B cell (primary cell): ENCODE data around the gene PRAMEF9. TPM values are rescaled to one million over a fixed set of nuclear protein-coding genes. Genes with fewer than 3 reads are reported as not detected.
"Not testable (repeated sequence)": the region's sequence is repeated elsewhere in the genome, so short reads cannot be mapped to it uniquely, and the experiment has no call there.

Source experiments
- ATAC-seq: fragments of 200-7000 bp; cut with Tn5 transposase; one replicate; pipeline ENCODE4 v1.10.0; 2021; ENCODE audit warnings: low read depth, mild to moderate bottlenecking, moderate number of reproducible peaks, moderate library complexity
- CTCF ChIA-PET: fragments of 350-600 bp; sonication (Branson Sonifier 250); formaldehyde crosslinking; loops from one replicate; lab custom pipeline; 2021; ENCODE audit warnings: antibody characterized with exemption, inconsistent platforms; lab: Charles Lee
- POLR2A ChIA-PET: fragments of 350-600 bp; sonication (Branson Sonifier 250); formaldehyde crosslinking; loops from one replicate; lab custom pipeline; 2021; ENCODE audit warnings: antibody characterized with exemption; lab: Charles Lee
- DNase-seq: peaks from one replicate; pipeline ENCODE4 v3.0.0; 2013
- H2AFZ ChIP-seq: 2 replicates; pipeline ENCODE4 v1.6.1; 2012; ENCODE audit warnings: mild to moderate bottlenecking, low read depth, low read length; ENCODE audit not compliant: insufficient read depth, poor library complexity, severe bottlenecking
- H3K27ac ChIP-seq, 2 donors: 1 replicate in 1 of 2; 2 replicates in 1 of 2; pipeline ENCODE4 v1.5.1; 2012 to 2013; ENCODE audit warnings: low read length in 2 of 2, mild to moderate bottlenecking in 2 of 2, moderate library complexity in 1 of 2
- H3K27me3 ChIP-seq, 4 experiments: fragments of 200-600 bp in 1 of 4; sonication (generic) in 1 of 4; replicated peaks in 1 of 4; 1 replicate in 2 of 4; 2 replicates in 2 of 4; pipeline versions ENCODE4 v1.6.1 to v1.7.0; 2013 to 2016; ENCODE audit warnings: low read length in 3 of 4, mild to moderate bottlenecking in 2 of 4, mixed read lengths in 1 of 4, moderate library complexity in 1 of 4; ENCODE audit not compliant: insufficient read depth in 4 of 4, control insufficient read depth in 3 of 4; ENCODE audit errors: control extremely low read depth in 1 of 4
- H3K36me3 ChIP-seq, 2 experiments: replicated peaks in 1 of 2; 1 replicate in 1 of 2; 2 replicates in 1 of 2; pipeline versions ENCODE4 v1.6.1 to v1.7.1; 2013; ENCODE audit warnings: low read length in 1 of 2; ENCODE audit not compliant: insufficient read depth in 2 of 2, control insufficient read depth in 1 of 2; ENCODE audit errors: control extremely low read depth in 1 of 2, extremely low read depth in 1 of 2
- H3K4me1 ChIP-seq, 2 donors: fragments of 200-600 bp in 1 of 2; sonication (generic) in 1 of 2; 1 replicate in 1 of 2; 2 replicates in 1 of 2; pipeline versions ENCODE4 v1.5.1 to v1.6.1; 2013 to 2017; ENCODE audit warnings: low read length in 2 of 2; ENCODE audit not compliant: control insufficient read depth in 2 of 2, insufficient read depth in 2 of 2
- H3K4me2 ChIP-seq: replicated peaks from 2 replicates; pipeline ENCODE3; 2012; ENCODE audit warnings: mild to moderate bottlenecking, low read depth, low read length; ENCODE audit not compliant: poor library complexity, severe bottlenecking
- H3K4me3 ChIP-seq, 5 experiments: fragments of 200-600 bp in 1 of 5; sonication (generic) in 1 of 5; 1 replicate in 3 of 5; 2 replicates in 2 of 5; pipeline versions ENCODE4 v1.5.1 to v1.7.0; 2011 to 2016; ENCODE audit warnings: low read length in 4 of 5, mild to moderate bottlenecking in 4 of 5, low read depth in 2 of 5, control low read depth in 1 of 5, moderate library complexity in 1 of 5; ENCODE audit not compliant: insufficient read depth in 1 of 5; ENCODE audit errors: control extremely low read depth in 1 of 5, extremely low read depth in 1 of 5
- H3K79me2 ChIP-seq: fragments of 200-600 bp; sonication (generic); one replicate; pipeline ENCODE4 v1.6.0; 2016; ENCODE audit warnings: low read length; ENCODE audit not compliant: control insufficient read depth, insufficient read depth
- H3K9ac ChIP-seq: fragments of 200-600 bp; sonication (generic); 2 replicates; pipeline ENCODE4 v1.6.1; 2017; ENCODE audit warnings: mild to moderate bottlenecking, low read length, moderate library complexity
- H3K9me3 ChIP-seq, 3 donors: one replicate each; pipeline versions ENCODE4 v1.6.1 to v1.7.1; 2013; ENCODE audit warnings: low read length in 2 of 3; ENCODE audit not compliant: control insufficient read depth in 2 of 3, insufficient read depth in 1 of 3; ENCODE audit errors: control extremely low read depth in 1 of 3
- H4K20me1 ChIP-seq: 2 replicates; pipeline ENCODE4 v1.6.0; 2012; ENCODE audit warnings: mild to moderate bottlenecking, low read length; ENCODE audit not compliant: insufficient read depth, control insufficient read depth, poor library complexity, severe bottlenecking
- H3K27ac Mint-ChIP-seq: one replicate; pipeline ENCODE4 v1.8.0; 2021; ENCODE audit warnings: mixed read lengths
- H3K27me3 Mint-ChIP-seq: one replicate; pipeline ENCODE4 v1.8.0; 2021; ENCODE audit warnings: mixed read lengths
- H3K4me1 Mint-ChIP-seq: one replicate; pipeline ENCODE4 v1.8.0; 2021; ENCODE audit warnings: mixed read lengths
- H3K4me3 Mint-ChIP-seq: one replicate; pipeline ENCODE4 v1.8.0; 2021; ENCODE audit warnings: mixed read lengths
- H3K9me3 Mint-ChIP-seq: one replicate; pipeline ENCODE4 v1.8.0; 2022; ENCODE audit warnings: mixed read lengths; ENCODE audit not compliant: insufficient read depth
- WGBS: methylation state at CpG from one replicate; pipeline ENCODE4 v1.1.5; 2013; ENCODE audit warnings: missing lambda C conversion rate; ENCODE audit not compliant: insufficient coverage; 5-methylcytosine and 5-hydroxymethylcytosine counted together
- intact Hi-C: fragments of 100-400 bp; cut with micrococcal nuclease; formaldehyde crosslinking; loops from one replicate; pipeline ENCODE4 v1.10.0; 2022
- polyA minus RNA-seq: library from RNA; depleted of rRNA, polyadenylated mRNA; stranded (reverse); fragments of >200 nt; gene quantifications from 2 replicates; pipeline ENCODE4 v1.2.3, GENCODE V29; 2012
- polyA plus RNA-seq: library from polyadenylated mRNA; depleted of rRNA; stranded (reverse); fragments of >200 nt; gene quantifications from 2 replicates; pipeline ENCODE4 v1.2.3, GENCODE V29; 2012
- total RNA-seq, 2 donors: library from RNA; stranded (reverse); fragments of 120-200 nt in 1 of 2; gene quantifications; 1 replicate in 1 of 2; 2 replicates in 1 of 2; pipeline versions ENCODE4 v1.2.3 to v1.2.4, GENCODE V29; 2013 to 2022

Gene PRAMEF9
- total RNA-seq (not detected in 2 replicates), polyA plus RNA-seq (not detected in 2 replicates), polyA minus RNA-seq (not detected in 2 replicates)
- not detected for total RNA-seq (2013)

DNA sequence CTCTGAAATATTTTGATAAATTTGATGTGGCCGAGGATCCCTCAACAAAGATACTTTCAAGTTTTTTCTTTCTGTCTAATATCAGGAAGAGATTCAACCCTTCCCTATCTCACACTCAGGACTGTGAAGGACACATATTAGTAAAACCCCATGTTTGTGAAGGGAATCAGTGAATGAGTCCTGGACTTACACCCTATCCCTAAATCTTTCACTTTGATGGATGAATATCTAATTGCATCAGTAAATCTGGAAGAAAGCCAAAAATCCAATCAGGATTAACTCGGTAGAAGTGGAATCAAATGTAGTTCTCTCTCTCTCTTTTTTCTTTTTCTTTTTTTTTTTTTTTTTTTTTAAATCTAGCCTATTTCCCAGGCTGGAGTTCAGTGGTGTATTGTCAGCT lies at the start of gene PRAMEF9:
Gene PRAMEF9, plus strand, starts transcription at position 301 of the 400 bp plus-strand sequence. CDS start 3,433 bp downstream, outside the sequence.
- H3K9ac ChIP-seq, intact Hi-C loops, H3K4me1 Mint-ChIP-seq, H3K4me1 ChIP-seq, H3K27me3 Mint-ChIP-seq, H4K20me1 ChIP-seq, H3K27me3 ChIP-seq, H3K4me3 ChIP-seq, H3K36me3 ChIP-seq, H3K27ac ChIP-seq, H2AFZ ChIP-seq, H3K79me2 ChIP-seq, H3K27ac Mint-ChIP-seq, H3K4me3 Mint-ChIP-seq, H3K9me3 Mint-ChIP-seq, ATAC-seq, DNase-seq, POLR2A ChIA-PET, H3K9me3 ChIP-seq, CTCF ChIA-PET, H3K4me2 ChIP-seq: not testable (repeated sequence)
- WGBS: no CpG with 5 or more reads among the region's 2 CpGs

- intact Hi-C loops, H4K20me1 ChIP-seq, H3K4me2 ChIP-seq, POLR2A ChIA-PET, H3K9ac ChIP-seq, H3K4me1 ChIP-seq, H3K9me3 ChIP-seq, H3K4me3 Mint-ChIP-seq, H3K79me2 ChIP-seq, ATAC-seq, H3K27ac ChIP-seq, CTCF ChIA-PET, H3K27ac Mint-ChIP-seq, DNase-seq, H2AFZ ChIP-seq, H3K9me3 Mint-ChIP-seq, H3K36me3 ChIP-seq, H3K4me1 Mint-ChIP-seq, H3K27me3 Mint-ChIP-seq, H3K4me3 ChIP-seq, H3K27me3 ChIP-seq: not testable (repeated sequence)
- no CpG with 5 or more reads among the region's 5 CpGs for WGBS
Measured at GRCh38 chr1:13155909-13156308, 15.7 kb upstream of the PRAMEF9 start, which contains the start of gene PRAMEF26. Gene PRAMEF26 (minus strand): TSS chr1:13156009. CDS start chr1:13153095, 2,914 bp downstream.

DNA sequence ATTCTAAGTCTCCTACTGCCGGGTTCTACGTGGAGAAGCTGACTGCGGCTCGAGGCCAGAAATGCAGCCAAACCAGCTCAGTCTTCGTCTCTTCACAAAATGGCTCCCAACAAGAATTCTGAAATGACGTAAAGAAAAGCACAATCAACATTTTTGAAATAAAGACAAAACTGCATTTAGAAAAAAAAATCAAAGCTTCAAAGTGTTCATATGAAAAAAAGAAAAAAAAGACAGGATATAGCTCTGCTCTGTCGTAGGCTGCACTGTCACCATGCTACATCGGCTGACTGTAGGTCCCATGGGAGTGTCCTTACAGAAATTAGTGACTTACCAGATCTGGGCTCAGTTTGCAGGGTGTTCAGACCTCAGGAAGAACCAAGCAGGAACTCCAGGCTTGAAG lies 6.1 kb upstream of the PRAMEF9 start, which contains the start of gene HNRNPCL4:
Gene HNRNPCL4, minus strand, starts transcription at position 101 of the 400 bp plus-strand sequence. CDS start 164 bp downstream, outside the sequence.
- H2AFZ ChIP-seq, H3K9ac ChIP-seq, H3K27ac Mint-ChIP-seq, H3K4me3 Mint-ChIP-seq, H3K36me3 ChIP-seq, H3K4me1 Mint-ChIP-seq, H3K4me2 ChIP-seq, H3K27me3 Mint-ChIP-seq, DNase-seq, H4K20me1 ChIP-seq, H3K9me3 Mint-ChIP-seq, CTCF ChIA-PET, intact Hi-C loops, H3K79me2 ChIP-seq, H3K27me3 ChIP-seq, H3K27ac ChIP-seq, H3K4me1 ChIP-seq, H3K4me3 ChIP-seq, H3K9me3 ChIP-seq, ATAC-seq, POLR2A ChIA-PET: not testable (repeated sequence)
- no CpG with 5 or more reads among the region's 8 CpGs for WGBS

DNA sequence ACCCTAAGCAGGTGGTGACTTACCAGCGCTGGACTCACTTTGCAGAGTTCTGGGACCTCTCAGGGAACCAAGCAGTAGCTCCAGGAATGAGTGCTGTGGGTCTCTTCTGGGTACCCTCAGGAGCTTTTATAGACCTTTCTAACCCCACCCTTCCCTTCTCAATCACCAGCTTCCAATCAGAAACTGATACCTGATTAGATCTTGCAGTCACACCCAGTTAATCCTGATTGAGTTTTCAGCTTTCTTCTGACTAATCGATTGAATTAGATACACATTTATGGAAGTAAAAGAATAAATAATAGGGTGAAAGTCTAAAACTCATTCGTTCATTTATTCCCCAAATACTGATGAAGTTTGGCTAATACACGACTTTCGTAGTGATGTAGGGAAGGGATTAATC lies 29.7 kb downstream of the PRAMEF9 start, which contains the start of gene PRAMEF13:
Gene PRAMEF13, minus strand, starts transcription at position 101 of the 400 bp plus-strand sequence. CDS start 1,820 bp downstream, outside the sequence.
- DNase-seq, CTCF ChIA-PET, H3K27me3 Mint-ChIP-seq, H3K4me2 ChIP-seq, H3K4me3 Mint-ChIP-seq, H3K27me3 ChIP-seq, H3K4me1 Mint-ChIP-seq, ATAC-seq, H3K9me3 Mint-ChIP-seq, H3K27ac ChIP-seq, H3K79me2 ChIP-seq, H3K36me3 ChIP-seq, H3K27ac Mint-ChIP-seq, H3K4me3 ChIP-seq, H3K9ac ChIP-seq, intact Hi-C loops, POLR2A ChIA-PET, H3K9me3 ChIP-seq, H3K4me1 ChIP-seq, H4K20me1 ChIP-seq, H2AFZ ChIP-seq: not testable (repeated sequence)
- WGBS: no CpG with 5 or more reads among the region's 5 CpGs
